HepG2 (cell line): Measurements from ENCODE around the gene ALS2. TPM values are rescaled to one million over a fixed set of nuclear protein-coding genes. Genes with fewer than 3 reads are reported as not detected.

ENCODE experiments used
- HOXA3 ChIP-seq: sonication (generic); formaldehyde crosslinking; IDR thresholded peaks from 2 replicates; pipeline ENCODE4 v1.5.0; 2020; ENCODE audit warnings: missing genetic modification reagents
- ZFP91 ChIP-seq: sonication (generic); formaldehyde crosslinking; IDR thresholded peaks from 2 replicates; pipeline ENCODE4 v1.9.0; 2022; ENCODE audit warnings: missing genetic modification reagents, mild to moderate bottlenecking, borderline replicate concordance
- ZNF546 ChIP-seq: sonication (generic); formaldehyde crosslinking; conservative IDR thresholded peaks from 2 replicates; pipeline ENCODE4 v1.8.1; 2023; ENCODE audit warnings: mild to moderate bottlenecking, missing genetic modification reagents
- ZNF720 ChIP-seq: sonication (generic); formaldehyde crosslinking; IDR thresholded peaks from 2 replicates; pipeline ENCODE4 v1.4.0; 2020; ENCODE audit warnings: missing genetic modification reagents
- polyA plus RNA-seq, 8 experiments: library from polyadenylated mRNA; depleted of rRNA in 3 of 8; stranded (reverse) in 7 of 8; unstranded in 1 of 8; fragments of >200 nt; fragmentation: Illumina TruSeq in 4 of 8; extraction: Trizol in 4 of 8; gene quantifications; 2 replicates each; pipeline versions ENCODE4 v1.2.1 to v1.2.3, GENCODE V29; 2011 to 2016; ENCODE audit warnings: low read depth in 4 of 8, missing spikeins in 1 of 8, mixed read lengths in 1 of 8; ENCODE audit not compliant: insufficient read depth in 1 of 8
- total RNA-seq, 5 experiments: library from RNA; depleted of rRNA; stranded (reverse); fragments of >200 nt; fragmentation: Illumina TruSeq; extraction: Trizol; gene quantifications; 2 replicates each; pipeline ENCODE4 v1.2.3, GENCODE V29; 2016; ENCODE audit warnings: low read depth in 1 of 5
- TF ChIP-seq, protein P1 (sequence below): sonication (generic); formaldehyde crosslinking; IDR thresholded peaks from 2 replicates; pipeline ENCODE4 v1.4.0; 2020; ENCODE audit warnings: missing genetic modification reagents
- TF ChIP-seq, protein P2 (sequence below): sonication (generic); formaldehyde crosslinking; IDR thresholded peaks from 2 replicates; pipeline ENCODE4 v1.4.0; 2020; ENCODE audit warnings: missing genetic modification reagents, low read depth, mild to moderate bottlenecking, borderline replicate concordance

ALS2 gene
- total and polyA plus RNA-seq, 2 of the 13 experiments (the other 11 are each of a cell fraction or from before 2014, with no cell fraction given): 12.7 to 19.3 TPM

DNA sequence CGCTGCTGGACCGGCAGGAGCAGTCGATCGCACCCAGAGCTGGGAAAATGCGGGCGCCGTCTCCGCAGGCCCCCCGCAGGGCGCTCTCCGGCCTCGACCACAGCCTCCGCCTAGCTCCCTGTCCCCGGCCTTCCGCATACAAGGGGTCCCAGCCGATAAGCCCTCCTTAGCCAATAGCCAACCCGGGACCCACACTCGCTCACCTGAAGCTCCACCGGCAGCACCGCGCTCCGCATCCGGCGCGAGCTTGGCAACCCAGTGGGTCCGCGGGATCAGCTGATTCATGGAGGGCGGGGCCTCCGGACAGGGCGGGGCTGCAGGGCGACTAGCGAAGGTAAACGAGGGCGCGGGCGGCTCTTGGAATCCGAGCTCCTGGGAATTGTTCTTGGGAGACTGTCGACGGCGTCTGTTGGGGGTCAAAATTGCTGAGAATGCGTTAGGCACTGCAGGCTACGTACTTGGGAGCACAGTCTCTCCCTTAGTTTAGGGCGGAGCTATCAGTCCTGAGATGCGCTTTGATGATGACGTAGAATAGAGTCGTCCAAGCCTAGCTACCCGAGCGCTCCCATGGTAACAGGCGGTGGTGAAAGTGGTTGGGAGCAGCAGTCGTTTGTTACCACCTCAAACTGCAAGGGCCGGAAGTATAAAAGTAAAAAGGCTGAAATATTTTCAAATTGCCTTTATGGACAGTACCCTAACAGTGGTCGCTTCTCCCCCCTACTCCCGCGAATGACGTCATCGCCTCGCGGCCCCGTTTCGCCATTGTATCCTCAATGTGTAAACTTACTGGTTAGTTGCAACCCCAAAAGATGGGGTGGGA is at the start of gene ALS2 (continued):
- TF ChIP-seq, protein P1, sequence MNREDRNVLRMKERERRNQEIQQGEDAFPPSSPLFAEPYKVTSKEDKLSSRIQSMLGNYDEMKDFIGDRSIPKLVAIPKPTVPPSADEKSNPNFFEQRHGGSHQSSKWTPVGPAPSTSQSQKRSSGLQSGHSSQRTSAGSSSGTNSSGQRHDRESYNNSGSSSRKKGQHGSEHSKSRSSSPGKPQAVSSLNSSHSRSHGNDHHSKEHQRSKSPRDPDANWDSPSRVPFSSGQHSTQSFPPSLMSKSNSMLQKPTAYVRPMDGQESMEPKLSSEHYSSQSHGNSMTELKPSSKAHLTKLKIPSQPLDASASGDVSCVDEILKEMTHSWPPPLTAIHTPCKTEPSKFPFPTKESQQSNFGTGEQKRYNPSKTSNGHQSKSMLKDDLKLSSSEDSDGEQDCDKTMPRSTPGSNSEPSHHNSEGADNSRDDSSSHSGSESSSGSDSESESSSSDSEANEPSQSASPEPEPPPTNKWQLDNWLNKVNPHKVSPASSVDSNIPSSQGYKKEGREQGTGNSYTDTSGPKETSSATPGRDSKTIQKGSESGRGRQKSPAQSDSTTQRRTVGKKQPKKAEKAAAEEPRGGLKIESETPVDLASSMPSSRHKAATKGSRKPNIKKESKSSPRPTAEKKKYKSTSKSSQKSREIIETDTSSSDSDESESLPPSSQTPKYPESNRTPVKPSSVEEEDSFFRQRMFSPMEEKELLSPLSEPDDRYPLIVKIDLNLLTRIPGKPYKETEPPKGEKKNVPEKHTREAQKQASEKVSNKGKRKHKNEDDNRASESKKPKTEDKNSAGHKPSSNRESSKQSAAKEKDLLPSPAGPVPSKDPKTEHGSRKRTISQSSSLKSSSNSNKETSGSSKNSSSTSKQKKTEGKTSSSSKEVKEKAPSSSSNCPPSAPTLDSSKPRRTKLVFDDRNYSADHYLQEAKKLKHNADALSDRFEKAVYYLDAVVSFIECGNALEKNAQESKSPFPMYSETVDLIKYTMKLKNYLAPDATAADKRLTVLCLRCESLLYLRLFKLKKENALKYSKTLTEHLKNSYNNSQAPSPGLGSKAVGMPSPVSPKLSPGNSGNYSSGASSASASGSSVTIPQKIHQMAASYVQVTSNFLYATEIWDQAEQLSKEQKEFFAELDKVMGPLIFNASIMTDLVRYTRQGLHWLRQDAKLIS (CRISPR knock-in tag): no peak
- TF ChIP-seq, protein P2, sequence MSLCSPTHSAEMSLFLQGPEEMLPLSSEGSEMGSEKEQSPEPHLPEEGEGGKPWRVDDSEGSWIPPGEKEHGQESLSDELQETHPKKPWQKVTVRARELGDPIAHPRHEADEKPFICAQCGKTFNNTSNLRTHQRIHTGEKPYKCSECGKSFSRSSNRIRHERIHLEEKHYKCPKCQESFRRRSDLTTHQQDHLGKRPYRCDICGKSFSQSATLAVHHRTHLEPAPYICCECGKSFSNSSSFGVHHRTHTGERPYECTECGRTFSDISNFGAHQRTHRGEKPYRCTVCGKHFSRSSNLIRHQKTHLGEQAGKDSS (CRISPR knock-in tag): peak; percentile 84
- TF ChIP-seq ZNF546 (CRISPR knock-in tag) (peak; percentile 51; the same call in 1 of the 2 replicates), ZNF720 (CRISPR knock-in tag) (no peak), HOXA3 (CRISPR knock-in tag) (peak; percentile 96), ZFP91 (CRISPR knock-in tag) (peak; percentile 89; the same call in 1 of the 2 replicates)
